WTC11 (cell line): ENCODE measurements around the gene DNAJC7.

Source experiments
- ATF3 ChIP-seq: sonication (generic); formaldehyde crosslinking; conservative IDR thresholded peaks from 2 replicates; pipeline ENCODE4 v1.8.1; 2022; ENCODE audit warnings: mild to moderate bottlenecking, missing genetic modification reagents
- ELF4 ChIP-seq: sonication (generic); formaldehyde crosslinking; IDR thresholded peaks from 2 replicates; pipeline ENCODE4 v1.8.1; 2022; ENCODE audit warnings: low read depth, mild to moderate bottlenecking, moderate library complexity, missing genetic modification reagents
- NFE2L1 ChIP-seq: sonication (generic); formaldehyde crosslinking; IDR thresholded peaks from 2 replicates; pipeline ENCODE4 v1.8.1; 2023; ENCODE audit warnings: missing genetic modification reagents
- TEAD1 ChIP-seq: sonication (generic); formaldehyde crosslinking; IDR thresholded peaks from 2 replicates; pipeline ENCODE4 v1.8.0; 2022; ENCODE audit warnings: mild to moderate bottlenecking, missing genetic modification reagents
- USF1 ChIP-seq: sonication (generic); formaldehyde crosslinking; IDR thresholded peaks from 2 replicates; pipeline ENCODE4 v1.8.0; 2022; ENCODE audit warnings: mild to moderate bottlenecking, missing genetic modification reagents
- ZNF416 ChIP-seq: fragments of 250-450 bp; sonication (Bioruptor Pico); IDR thresholded peaks from 2 replicates; pipeline ENCODE4 v1.9.0; 2021; ENCODE audit warnings: mild to moderate bottlenecking, inconsistent platforms
- TF ChIP-seq, protein P1 (sequence below): fragments of 200-600 bp; IDR thresholded peaks from 2 replicates; pipeline ENCODE4 v1.8.0; 2022; ENCODE audit warnings: antibody characterized with exemption
- TF ChIP-seq, protein P2 (sequence below): fragments of 250-450 bp; sonication (Bioruptor Pico); IDR thresholded peaks from 2 replicates; pipeline ENCODE4 v2.1.2; 2022; ENCODE audit warnings: mild to moderate bottlenecking, moderate library complexity

GRCh38 chr17:41996855-41997164 is 20.4 kb downstream of the DNAJC7 start:
- TF ChIP-seq, protein P1, sequence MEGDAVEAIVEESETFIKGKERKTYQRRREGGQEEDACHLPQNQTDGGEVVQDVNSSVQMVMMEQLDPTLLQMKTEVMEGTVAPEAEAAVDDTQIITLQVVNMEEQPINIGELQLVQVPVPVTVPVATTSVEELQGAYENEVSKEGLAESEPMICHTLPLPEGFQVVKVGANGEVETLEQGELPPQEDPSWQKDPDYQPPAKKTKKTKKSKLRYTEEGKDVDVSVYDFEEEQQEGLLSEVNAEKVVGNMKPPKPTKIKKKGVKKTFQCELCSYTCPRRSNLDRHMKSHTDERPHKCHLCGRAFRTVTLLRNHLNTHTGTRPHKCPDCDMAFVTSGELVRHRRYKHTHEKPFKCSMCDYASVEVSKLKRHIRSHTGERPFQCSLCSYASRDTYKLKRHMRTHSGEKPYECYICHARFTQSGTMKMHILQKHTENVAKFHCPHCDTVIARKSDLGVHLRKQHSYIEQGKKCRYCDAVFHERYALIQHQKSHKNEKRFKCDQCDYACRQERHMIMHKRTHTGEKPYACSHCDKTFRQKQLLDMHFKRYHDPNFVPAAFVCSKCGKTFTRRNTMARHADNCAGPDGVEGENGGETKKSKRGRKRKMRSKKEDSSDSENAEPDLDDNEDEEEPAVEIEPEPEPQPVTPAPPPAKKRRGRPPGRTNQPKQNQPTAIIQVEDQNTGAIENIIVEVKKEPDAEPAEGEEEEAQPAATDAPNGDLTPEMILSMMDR = no peak
- no peak for TF ChIP-seq NFE2L1
- TF ChIP-seq TEAD1 (CRISPR knock-in tag) = no peak
- TF ChIP-seq ZNF416 = no peak
- no peak for TF ChIP-seq ELF4 (CRISPR knock-in tag)
- no peak for TF ChIP-seq USF1 (CRISPR knock-in tag)
- no peak for TF ChIP-seq ATF3
- TF ChIP-seq, protein P2, sequence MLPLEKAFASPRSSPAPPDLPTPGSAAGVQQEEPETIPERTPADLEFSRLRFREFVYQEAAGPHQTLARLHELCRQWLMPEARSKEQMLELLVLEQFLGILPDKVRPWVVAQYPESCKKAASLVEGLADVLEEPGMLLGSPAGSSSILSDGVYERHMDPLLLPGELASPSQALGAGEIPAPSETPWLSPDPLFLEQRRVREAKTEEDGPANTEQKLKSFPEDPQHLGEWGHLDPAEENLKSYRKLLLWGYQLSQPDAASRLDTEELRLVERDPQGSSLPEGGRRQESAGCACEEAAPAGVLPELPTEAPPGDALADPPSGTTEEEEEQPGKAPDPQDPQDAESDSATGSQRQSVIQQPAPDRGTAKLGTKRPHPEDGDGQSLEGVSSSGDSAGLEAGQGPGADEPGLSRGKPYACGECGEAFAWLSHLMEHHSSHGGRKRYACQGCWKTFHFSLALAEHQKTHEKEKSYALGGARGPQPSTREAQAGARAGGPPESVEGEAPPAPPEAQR (CRISPR knock-in tag) = no peak
